Measurements from ENCODE around the gene CLEC4D.
"Not testable (repeated sequence)": the region's sequence is repeated elsewhere in the genome, so short reads cannot be mapped to it uniquely, and the experiment has no call there.

Gene CLEC4D

DNA sequence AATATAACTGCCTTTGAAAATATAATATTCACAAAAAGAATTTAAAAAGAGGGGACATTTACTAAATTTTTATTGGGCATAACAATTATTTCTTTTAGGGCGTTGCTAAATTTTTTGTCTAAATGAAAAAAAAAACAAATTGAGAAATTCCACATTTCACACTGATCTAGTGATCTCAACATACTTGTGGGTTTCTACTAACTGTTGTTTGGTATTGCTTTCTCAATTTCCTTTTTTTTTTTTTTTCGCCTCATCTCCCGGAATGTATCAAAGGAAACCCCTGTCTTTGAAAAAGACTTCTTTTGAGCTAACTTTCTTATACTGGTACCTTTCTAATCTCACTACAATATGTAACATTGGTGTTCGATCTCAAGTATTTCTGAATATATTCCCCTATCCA is at the start of gene CLEC4D:
Gene CLEC4D (plus strand): TSS at position 248 of the 400 bp plus-strand sequence. CDS start 230 bp downstream, outside the sequence.
- no peak for FAIRE-seq
- DNase-seq (ENCODE audit: insufficient read length, low spot score) = no peak

DNA sequence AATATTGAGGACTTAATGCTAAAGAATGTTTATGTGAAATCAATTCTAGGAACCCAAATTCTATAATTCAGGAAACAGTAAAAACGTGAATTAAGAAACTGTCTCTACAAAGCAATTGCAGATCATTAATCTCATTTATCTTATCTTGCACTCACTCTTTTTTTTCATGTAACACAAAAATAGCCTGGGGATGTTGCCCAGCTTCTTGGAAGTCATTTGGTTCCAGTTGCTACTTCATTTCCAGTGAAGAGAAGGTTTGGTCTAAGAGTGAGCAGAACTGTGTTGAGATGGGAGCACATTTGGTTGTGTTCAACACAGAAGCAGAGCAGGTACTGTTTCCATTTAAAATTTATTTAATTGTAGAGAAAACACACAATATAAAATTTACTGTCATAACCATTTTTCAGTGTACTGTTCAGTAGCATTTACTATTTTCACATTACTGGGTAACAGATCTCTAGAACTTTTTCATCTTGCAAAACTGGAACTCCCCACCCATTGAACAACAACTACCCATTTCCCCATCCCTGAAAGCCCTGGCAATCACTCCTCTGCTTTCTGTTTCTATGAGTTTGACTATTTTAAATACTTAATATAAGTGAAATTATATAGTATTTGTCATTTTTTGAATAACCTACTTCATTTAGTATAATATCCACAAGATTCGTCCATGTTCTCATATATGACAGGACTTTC is 47.9 kb upstream of the CLEC4D start:
- DNase-seq (ENCODE audit: insufficient read length, low spot score) = no peak
- FAIRE-seq = no peak

DNA sequence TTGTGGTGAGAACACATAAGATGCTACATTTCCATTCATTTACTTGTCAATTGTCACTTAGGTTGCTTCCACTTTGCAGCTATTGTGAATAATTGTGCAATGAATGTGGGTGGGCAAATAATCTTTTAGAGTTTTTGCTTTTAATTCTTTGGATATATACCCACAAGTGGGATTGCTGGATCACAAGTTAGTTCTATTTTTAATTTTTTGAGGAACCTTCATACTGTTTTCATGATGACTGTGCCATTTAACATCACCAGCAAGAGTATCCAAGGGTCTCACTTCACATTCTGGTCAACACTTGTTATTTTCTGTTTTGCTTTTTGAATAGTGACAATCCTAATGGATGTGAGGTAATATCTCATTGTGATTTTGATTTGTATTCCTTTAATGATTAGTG is 47.1 kb upstream of the CLEC4D start:
- FAIRE-seq (no peak), DNase-seq (ENCODE audit: insufficient read length, low spot score) (no peak)

DNA sequence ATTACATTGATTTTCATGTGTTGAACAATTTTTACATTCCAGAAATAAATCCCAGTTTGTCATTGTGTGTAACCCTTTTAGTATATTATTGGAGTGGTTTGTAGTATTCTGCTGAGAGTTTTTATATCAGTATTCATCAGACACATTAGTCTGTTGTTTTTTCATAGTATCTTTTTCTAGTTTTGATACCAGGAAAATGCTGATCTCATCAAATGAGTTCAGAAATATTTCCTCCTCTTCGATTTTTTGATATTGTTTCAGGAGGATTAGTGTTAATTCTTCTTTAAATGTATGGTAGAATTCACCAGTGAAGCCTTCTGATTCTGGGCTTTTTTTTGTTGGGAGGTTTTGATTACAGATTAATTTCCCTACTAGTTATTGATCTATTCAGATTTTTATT is 42.2 kb upstream of the CLEC4D start:
- FAIRE-seq (no peak), DNase-seq (ENCODE audit: insufficient read length, low spot score) (no peak)

DNA sequence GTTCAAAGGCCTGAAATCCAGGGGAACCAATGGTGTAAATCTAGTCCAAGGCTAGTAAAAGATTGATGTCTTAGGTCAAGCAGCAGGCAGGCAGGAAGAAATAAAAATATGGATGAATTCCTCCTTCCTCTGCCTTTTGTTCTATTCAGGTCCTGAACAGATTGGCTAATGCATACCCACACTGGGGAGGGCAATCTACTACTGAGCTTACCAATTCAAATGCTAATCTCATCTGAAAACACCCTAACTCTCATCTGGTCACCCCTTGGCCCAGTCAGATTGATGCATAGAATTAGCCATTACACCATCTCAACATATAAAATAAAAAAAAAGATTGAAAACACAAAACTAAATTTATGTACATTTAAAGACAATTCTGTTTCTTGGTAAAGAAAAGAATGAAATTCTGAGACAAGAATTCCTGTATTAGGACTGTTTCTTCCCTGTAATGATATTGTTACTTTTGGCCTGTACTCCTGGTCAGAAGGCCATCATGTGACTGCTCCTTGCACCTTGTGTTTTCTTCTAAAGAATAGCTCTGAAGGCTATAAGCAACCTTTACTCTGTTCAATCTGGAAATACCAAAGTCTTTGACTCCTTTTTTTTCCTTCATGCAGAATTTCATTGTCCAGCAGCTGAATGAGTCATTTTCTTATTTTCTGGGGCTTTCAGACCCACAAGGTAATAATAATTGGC is 37.6 kb upstream of the CLEC4D start:
- DNase-seq (ENCODE audit: insufficient read length, low spot score) (no peak), FAIRE-seq (no peak)

DNA sequence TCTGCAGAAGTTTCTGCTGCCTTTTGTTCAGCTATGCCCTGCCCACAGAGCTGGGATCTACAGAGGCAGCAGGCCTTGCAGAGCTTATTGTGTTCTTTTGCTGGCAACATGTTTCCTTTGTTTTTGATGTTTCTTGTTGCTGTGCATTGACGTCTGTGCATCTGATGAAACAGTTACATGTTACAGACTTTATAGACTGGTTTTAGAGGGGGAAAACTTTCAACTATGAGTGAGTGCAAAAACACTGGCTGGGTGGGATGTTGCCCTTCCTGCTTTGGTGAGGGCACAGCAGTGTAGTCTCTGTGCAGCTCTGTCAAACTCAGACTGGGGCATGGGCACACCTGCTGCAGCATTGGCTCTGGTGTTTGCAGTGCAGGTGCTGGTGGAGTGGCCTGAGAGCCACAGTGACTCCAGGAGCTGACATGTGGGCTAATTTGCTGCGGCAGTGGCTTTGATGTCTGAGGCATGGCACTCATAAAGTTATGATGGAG is 30.7 kb upstream of the CLEC4D start:
- FAIRE-seq (no peak), DNase-seq (ENCODE audit: insufficient read length, low spot score) (no peak)

DNA sequence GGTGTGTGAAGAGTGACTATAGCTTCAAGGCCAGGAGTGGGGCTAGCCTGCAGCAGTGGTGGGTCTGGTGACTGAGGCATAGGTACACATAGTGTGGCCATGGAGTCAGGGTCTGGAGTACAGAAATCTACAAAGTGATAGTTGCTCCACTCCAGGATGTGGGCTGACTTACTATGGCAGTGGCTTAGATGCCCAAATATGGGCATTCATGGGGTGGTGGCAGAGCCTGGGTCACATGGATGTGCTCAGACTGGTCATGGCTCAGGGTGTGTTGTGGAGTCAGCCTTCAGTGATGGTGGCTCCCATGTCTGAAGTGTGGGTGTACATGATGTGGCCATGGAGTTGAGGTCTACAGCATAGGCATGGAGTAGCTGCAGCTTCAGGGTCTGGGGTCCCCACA is 30.2 kb upstream of the CLEC4D start:
- DNase-seq (ENCODE audit: insufficient read length, low spot score) = no peak
- no peak for FAIRE-seq

DNA sequence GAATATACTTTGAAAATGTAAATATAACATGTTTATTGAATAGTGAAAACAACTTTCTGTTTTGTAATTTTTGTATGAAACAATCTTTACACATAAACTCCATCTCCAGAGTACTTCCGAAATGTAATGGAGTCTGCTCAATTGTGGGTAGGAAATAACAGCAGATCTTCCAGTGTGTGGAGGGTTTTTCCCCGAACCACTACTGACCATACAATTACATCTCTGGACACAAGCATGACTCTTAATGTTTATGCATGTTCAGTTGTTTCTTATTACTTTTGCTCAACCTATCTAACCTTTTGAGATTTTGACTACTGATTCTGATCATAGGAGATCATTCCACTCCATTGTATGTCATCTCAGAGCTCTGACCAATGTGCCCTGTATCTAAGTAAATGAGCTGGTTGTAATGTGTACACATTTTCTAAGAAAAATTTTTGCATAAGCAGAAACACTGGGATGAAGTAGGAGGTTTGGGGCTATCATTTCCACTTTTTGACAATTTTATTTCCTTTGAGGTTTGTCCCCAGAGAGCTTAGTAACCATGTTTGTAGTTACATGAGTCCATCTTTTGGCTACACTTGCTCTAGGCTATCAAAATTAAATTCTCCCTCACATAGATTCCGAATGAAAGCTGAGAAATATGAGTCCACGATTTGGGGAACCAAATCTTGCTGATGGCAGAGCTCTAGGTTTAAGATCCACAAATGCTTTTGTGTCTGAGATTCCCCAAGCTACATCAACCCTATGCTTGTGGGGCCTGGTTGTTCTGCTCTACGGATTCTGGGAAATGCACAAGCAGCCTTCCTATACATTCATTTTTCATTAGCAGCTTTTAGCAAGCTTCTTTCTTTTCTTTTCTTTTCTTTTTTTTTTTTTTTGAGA is 21.4 kb upstream of the CLEC4D start:
- DNase-seq (ENCODE audit: insufficient read length, low spot score) = no peak
- FAIRE-seq = no peak

DNA sequence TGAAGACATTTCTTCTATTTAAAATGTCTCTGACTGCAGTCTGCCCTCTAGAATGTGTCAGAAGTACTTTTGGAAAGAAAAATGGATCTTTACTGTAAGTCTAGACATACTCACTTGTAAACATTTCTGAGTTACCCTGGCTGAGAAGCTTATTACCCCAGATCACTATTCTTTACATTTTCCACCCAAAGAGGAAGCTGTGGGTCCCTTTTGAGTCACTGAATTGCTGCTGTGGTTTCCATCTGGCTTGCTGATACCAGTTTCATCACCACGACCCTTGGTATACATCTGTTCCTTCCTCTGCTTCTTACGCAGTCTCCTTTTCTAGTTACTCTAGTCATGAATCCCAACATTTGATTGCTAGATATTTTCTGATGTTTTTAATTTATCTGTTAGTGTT is 20.2 kb upstream of the CLEC4D start:
- no peak for DNase-seq (ENCODE audit: insufficient read length, low spot score)

DNA sequence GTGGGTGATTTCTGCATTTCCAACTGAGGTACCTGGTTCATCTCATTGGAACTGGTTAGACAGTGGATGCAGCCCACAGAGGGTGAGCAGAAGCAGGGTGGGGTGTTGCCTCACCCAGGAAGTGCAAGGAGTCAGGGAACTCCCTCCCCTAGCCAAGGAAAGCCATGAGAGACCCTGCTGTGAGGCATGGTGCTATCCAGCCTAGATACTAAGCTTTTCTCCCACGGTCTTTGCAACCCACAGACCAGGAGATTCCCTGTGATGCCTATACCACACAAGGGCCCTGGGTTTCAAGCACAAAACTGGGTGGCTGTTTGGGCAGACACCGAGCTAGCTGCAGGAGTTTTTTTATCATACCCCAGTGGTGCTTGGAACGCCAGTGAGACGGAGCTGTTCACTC is 17.6 kb upstream of the CLEC4D start:
- FAIRE-seq; DNase-seq (ENCODE audit: insufficient read length, low spot score): not testable (repeated sequence)

More for the DNA sequence above, 20.2 kb upstream of the CLEC4D start:
- FAIRE-seq = no peak

DNA sequence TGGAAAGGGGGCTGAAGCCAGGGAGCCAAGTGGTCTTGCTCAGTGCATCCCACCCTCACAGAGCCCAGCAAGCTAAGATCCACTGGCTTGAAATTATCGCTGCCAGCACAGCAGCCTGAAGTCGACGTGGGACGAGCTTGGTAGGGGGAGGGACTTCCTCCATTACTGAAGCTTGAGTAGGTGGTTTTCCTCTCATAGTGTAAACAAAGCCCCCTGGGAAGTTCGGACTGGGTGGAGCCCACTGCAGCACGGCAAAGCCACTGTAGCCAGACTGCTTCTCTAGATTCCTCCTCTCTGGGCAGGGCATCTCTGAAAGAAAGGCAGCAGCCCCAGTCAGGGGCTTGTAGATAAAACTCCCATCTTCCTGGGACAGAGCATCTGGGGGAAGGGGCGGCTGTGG is 17.2 kb upstream of the CLEC4D start:
- DNase-seq (ENCODE audit: insufficient read length, low spot score); FAIRE-seq: not testable (repeated sequence)

DNA sequence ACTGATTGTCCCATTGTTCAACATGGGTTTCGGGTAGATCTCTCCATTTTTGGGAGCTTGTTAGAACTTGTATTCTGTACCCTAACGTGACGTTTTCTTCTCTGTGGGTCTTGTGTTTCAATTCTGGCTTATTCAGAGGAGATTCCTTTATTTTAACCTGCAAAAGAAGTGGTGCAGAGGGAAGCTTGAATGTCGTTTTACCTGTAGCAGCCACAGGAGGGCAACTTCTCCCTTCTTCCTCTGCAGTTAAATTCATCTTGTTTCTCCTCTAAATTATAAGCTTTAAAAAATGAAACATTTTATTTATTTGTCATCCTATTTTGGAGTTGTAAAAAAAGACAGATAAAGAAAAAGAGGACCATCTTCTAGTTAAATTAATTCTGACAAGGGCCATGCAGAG is 13.7 kb upstream of the CLEC4D start:
- no peak for FAIRE-seq
- no peak for DNase-seq (ENCODE audit: insufficient read length, low spot score)

DNA sequence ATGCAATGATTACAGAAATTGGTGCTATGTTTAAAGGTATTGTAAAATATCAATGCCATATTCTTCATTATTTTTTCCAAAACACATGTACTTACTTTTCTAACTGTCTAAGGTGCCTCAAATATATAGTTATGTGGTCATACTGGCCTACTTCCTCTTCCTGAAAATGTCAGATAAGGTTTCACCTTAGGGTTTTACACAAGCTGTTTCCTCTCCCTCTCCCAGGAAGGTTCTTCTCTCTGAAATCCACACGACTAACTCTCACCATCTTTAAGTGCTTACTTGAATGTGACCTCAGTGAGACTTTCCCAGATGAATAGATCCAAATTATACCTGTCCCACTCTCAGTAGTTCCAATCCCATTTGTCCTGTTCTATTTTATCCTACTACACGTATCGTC is 11.6 kb upstream of the CLEC4D start:
- DNase-seq (ENCODE audit: insufficient read length, low spot score) (no peak), FAIRE-seq (no peak)

DNA sequence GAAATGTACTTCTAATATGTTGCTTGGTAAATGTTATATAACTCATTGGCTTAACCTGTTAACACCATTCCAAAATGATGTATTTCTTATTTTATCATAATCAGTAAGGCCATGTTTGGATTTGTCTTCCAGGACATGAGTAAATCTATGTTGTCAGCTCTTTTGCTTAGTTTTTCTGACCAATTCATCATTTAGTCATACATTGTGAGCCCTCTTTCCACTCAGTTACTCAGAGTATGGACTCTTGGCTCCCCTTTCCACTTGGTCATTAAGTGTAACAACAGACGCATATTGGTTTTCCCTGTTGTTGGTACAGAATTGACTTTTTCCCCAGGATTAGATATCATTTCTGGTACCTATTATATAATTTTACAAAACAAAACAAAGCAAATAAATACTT is 9.0 kb upstream of the CLEC4D start:
- FAIRE-seq (no peak), DNase-seq (ENCODE audit: insufficient read length, low spot score) (no peak)

DNA sequence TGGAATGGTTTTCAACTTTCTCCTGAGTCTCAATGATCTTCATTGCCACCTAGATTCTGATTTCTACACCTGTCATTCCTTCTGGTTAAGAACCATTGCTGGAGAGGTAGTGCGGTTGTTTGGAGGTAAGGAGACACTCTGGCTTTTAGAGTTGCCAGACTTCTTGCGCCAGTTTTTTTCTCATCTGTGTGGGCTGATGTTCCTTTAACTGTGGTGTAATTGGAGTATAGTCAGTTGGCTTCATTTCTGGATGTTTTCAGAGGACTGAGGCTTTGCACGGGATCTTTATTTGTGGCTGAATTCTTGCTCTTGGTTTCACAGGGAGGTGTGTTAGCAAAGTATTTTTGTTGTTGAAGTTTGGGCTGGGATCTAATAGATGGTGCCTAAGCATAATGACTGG is 5.7 kb upstream of the CLEC4D start:
- no peak for FAIRE-seq

DNA sequence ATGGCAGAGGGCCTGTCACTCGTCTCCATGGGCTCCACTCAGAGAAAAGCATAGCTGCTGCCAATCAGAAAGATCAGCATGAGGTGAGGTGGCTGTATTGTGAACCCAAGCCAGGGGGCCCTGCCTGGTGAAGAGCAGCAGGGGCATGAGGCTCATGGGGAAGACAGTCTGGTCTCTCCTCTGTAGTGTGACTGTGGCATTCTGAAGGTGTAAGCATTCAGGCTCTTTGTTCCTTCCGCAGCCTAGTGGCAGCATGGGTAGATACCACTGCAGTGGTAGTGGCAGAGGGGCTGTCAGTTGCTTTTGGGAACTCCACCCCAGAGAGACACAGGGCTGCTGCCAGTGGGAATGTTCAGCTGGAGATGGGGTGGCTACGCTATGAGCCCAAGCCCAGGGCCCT is 5.1 kb upstream of the CLEC4D start:
- DNase-seq (ENCODE audit: insufficient read length, low spot score) = no peak
- no peak for FAIRE-seq

More for the DNA sequence above, 5.7 kb upstream of the CLEC4D start:
- no peak for DNase-seq (ENCODE audit: insufficient read length, low spot score)

DNA sequence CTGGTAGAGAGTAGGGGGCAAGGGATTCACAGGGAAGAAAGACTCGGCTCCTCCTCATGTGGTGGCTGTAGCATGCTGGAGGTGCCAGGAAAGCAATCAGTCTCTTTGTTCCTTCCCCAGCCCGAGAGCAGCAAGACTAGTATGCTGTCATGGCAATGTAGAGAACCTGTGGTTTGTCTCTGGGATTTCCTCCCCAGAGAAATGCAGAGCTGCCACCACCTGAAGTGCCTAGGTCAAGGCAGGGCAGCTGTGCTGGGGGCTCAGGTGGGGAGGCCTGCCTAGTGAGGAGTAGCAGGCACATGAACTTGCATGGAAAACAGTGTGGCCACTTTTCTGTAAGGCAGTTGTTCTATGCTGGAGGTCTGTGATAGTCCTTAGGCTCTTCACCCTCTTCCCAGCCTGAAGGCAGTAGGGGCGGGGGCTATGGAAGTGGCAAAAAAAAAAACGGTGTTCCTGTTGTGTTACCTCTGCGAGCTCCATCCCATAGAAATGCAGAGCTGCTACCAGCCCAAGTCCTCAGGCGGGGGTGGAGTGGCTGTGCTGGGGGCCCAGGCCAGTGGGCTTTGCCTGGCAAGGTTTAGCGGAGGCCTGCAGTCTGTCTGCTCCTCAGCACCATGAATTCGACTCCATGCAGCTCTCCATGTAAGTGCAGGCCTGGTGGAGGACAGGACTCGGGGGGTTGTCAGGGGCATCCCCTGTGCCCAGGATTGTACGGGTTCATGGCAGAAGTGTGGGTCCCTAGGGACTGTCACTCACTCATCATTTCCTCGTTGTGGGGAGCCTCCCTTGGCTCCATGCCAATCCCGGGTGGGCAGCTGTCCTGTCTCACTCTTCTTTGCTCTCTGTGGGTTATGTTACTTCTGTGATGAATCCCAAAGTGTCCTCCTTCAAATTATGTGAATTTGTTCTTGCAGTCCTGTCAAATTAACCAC is 4.1 kb upstream of the CLEC4D start:
- DNase-seq (ENCODE audit: insufficient read length, low spot score) = no peak
- no peak for FAIRE-seq

DNA sequence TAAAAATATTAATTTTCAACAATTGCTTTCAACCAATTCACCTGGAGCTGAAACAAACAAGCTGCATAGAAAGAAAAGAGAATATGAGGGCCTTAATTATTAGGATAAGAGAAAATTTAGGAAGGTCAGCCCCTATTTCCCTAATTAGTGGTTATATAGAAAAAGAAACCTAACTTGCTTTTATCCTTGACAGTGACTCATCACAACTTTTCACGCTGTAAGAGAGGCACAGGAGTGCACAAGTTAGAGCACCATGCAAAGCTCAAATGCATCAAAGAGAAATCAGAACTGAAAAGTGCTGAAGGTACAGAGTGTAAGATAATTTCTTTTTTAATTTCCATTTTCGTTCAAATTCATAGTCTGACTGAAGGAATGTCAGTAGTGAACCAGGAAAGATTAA is 4.7 kb downstream of the CLEC4D start:
- FAIRE-seq = no peak

DNA sequence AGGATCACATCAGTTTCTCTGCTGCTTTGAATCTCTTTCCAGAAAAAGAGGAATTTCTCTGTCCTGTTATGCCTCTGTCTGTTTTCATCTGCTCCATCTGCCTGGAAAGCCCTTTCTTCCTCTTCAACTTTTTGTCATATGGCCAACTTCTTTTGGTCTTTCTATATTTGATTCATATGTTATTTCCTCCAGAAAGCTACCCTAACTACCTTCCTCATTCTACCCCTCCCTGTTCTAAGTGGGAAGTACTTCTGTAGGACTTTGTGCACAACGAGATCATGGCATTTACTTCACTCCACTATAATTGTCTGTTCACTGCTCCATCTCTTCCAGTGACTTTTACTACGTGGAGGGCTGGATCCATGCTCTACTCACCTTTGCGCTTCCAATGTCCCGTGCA is 5.9 kb downstream of the CLEC4D start:
- no peak for FAIRE-seq
- no peak for DNase-seq (ENCODE audit: insufficient read length, low spot score)

More for the DNA sequence above, 4.7 kb downstream of the CLEC4D start:
- no peak for DNase-seq (ENCODE audit: insufficient read length, low spot score)

Data from HTR-8/SVneo (cell line).